ENCODE results near the gene ARF5.
"Not testable (repeated sequence)": the region's sequence is repeated elsewhere in the genome, so short reads cannot be mapped to it uniquely, and the experiment has no call there.

DNA sequence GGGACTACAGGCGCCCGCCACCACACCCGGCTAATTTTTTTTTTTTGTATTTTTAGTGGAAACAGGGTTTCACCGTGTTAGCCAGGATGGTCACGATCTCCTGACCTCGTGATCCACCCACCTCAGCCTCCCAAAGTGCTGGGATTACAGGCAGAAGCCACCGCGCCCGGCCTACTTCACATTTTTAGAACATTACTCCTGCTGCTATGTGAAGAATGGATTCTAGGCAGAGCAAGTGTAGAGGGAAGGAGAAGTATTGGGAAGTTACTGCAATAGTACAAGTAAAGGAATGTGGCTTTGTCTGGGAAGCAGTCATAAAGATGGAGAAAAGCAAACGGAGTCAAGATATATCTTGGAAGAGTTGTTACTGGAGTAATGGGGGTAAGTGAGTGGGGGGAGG is 47.8 kb upstream of the ARF5 start:
- TF ChIP-seq EZH2 (IDR thresholded peaks at IDR 0.05; ENCODE audit: borderline replicate concordance, low read depth, low read length, severe bottlenecking) = not testable (repeated sequence)
- TF ChIP-seq, protein P1, sequence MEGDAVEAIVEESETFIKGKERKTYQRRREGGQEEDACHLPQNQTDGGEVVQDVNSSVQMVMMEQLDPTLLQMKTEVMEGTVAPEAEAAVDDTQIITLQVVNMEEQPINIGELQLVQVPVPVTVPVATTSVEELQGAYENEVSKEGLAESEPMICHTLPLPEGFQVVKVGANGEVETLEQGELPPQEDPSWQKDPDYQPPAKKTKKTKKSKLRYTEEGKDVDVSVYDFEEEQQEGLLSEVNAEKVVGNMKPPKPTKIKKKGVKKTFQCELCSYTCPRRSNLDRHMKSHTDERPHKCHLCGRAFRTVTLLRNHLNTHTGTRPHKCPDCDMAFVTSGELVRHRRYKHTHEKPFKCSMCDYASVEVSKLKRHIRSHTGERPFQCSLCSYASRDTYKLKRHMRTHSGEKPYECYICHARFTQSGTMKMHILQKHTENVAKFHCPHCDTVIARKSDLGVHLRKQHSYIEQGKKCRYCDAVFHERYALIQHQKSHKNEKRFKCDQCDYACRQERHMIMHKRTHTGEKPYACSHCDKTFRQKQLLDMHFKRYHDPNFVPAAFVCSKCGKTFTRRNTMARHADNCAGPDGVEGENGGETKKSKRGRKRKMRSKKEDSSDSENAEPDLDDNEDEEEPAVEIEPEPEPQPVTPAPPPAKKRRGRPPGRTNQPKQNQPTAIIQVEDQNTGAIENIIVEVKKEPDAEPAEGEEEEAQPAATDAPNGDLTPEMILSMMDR (IDR thresholded peaks at IDR 0.05; ENCODE audit: borderline replicate concordance, extremely low read depth, low read length, poor library complexity, severe bottlenecking) = not testable (repeated sequence)

Data from DND-41 (cell line).